ENCODE data around the gene BAIAP2. TPM values are rescaled to one million over a fixed set of nuclear protein-coding genes. Genes with fewer than 3 reads are reported as not detected.

Gene BAIAP2
- total and polyA plus RNA-seq, 8 donors: 21.1 to 263 (median 56.3) TPM

- intact Hi-C loops (cut with DNase I; ENCODE audit: low total_unique reads): no loop called here
- H3K4me1 ChIP-seq: no peaks in the 10 kb centered on the region
Observed at GRCh38 chr17:81011951-81012350, 23.0 kb upstream of the BAIAP2 start.

GRCh38 chr17:81012574-81013447 is 22.1 kb upstream of the BAIAP2 start:
- H3K36me3 ChIP-seq: no peaks in the 10 kb centered on the region
- WGBS, 5 donors: 88 to 94% (median 91%) methylated on average over 10 to 13 of the region's 13 CpGs
- H3K4me3 ChIP-seq: no peak overlapping the region
- no peak for DNase-seq
- H3K27me3 ChIP-seq: no peaks in the 10 kb centered on the region
- peaks cover 0 to 14% (median 5%) of the 10 kb centered on the region in 4 donors for H3K9me3 ChIP-seq
- no peak for TF ChIP-seq POLR2AphosphoS5 (IDR thresholded peaks at IDR 0.05)
- no peak for TF ChIP-seq CTCF (IDR thresholded peaks at IDR 0.05)
- no peak for TF ChIP-seq EP300 (IDR thresholded peaks at IDR 0.05)
- TF ChIP-seq POLR2A (IDR thresholded peaks at IDR 0.05): no peak
- intact Hi-C loops (cut with DNase I; ENCODE audit: low total_unique reads): no loop called here
- H3K27ac ChIP-seq: no peak overlapping the region
- H3K4me1 ChIP-seq: peaks cover 0 to 8% (median 5%) of the 10 kb centered on the region in 4 donors

More at GRCh38 chr17:81011951-81012350, 23.0 kb upstream of the BAIAP2 start:
- no peaks in the 10 kb centered on the region for H3K36me3 ChIP-seq
- WGBS, 5 donors: 48 to 64% (median 51%) methylated on average over 3 of the region's 3 CpGs
- no peak overlapping the region for H3K27ac ChIP-seq
- no peak overlapping the region for H3K4me3 ChIP-seq
- DNase-seq: no peak
- TF ChIP-seq EP300 (IDR thresholded peaks at IDR 0.05) (no peak), CTCF (IDR thresholded peaks at IDR 0.05) (no peak), POLR2A (IDR thresholded peaks at IDR 0.05) (no peak), POLR2AphosphoS5 (IDR thresholded peaks at IDR 0.05) (no peak)
- H3K9me3 ChIP-seq: peaks cover 0 to 14% (median 5%) of the 10 kb centered on the region in 4 donors
- H3K27me3 ChIP-seq: no peaks in the 10 kb centered on the region

GRCh38 chr17:81013642-81014041 is 21.3 kb upstream of the BAIAP2 start:
- Histone ChIP-seq H3K4me3 (no peak overlapping the region), H3K9me3 (peaks cover 0 to 14% (median 5%) of the 10 kb centered on the region in 4 donors), H3K4me1 (peaks cover 0 to 16% (median 13%) of the 10 kb centered on the region in 4 donors), H3K27me3 (no peaks in the 10 kb centered on the region), H3K36me3 (no peaks in the 10 kb centered on the region), H3K27ac (no peak overlapping the region)
- 70 to 86% (median 77%) methylated on average over 6 of the region's 6 CpGs for WGBS, 5 donors
- intact Hi-C loops (cut with DNase I; ENCODE audit: low total_unique reads): no loop called here
- DNase-seq: no peak
- TF ChIP-seq EP300 (IDR thresholded peaks at IDR 0.05) (no peak), POLR2AphosphoS5 (IDR thresholded peaks at IDR 0.05) (no peak), POLR2A (IDR thresholded peaks at IDR 0.05) (no peak), CTCF (IDR thresholded peaks at IDR 0.05) (no peak)

GRCh38 chr17:81015136-81015535 is 19.8 kb upstream of the BAIAP2 start:
- TF ChIP-seq POLR2A (IDR thresholded peaks at IDR 0.05) (no peak), EP300 (IDR thresholded peaks at IDR 0.05) (no peak), POLR2AphosphoS5 (IDR thresholded peaks at IDR 0.05) (no peak), CTCF (IDR thresholded peaks at IDR 0.05) (no peak)
- Histone ChIP-seq H3K9me3 (peaks cover 0 to 14% (median 5%) of the 10 kb centered on the region in 4 donors), H3K27ac (no peak overlapping the region), H3K4me1 (peaks cover 0 to 23% (median 19%) of the 10 kb centered on the region in 4 donors), H3K4me3 (no peak overlapping the region), H3K36me3 (no peaks in the 10 kb centered on the region), H3K27me3 (no peaks in the 10 kb centered on the region)
- DNase-seq: no peak
- WGBS, 5 donors: 94 to 100% (median 95%) methylated on average over 1 of the region's 1 CpG
- intact Hi-C loops (cut with DNase I; ENCODE audit: low total_unique reads): no loop called here
